ENCODE data around the gene VILL. TPM values are rescaled to one million over a fixed set of nuclear protein-coding genes. Genes with fewer than 3 reads are reported as not detected.
A peak's percentile ranks its signal among the peaks of the same experiment; 100 is the strongest.
"Not testable (repeated sequence)": the region's sequence is repeated elsewhere in the genome, so short reads cannot be mapped to it uniquely, and the experiment has no call there.

Gene VILL
- total RNA-seq, 2 experiments from 2014 or later: 14.4 to 15.0 TPM

DNA sequence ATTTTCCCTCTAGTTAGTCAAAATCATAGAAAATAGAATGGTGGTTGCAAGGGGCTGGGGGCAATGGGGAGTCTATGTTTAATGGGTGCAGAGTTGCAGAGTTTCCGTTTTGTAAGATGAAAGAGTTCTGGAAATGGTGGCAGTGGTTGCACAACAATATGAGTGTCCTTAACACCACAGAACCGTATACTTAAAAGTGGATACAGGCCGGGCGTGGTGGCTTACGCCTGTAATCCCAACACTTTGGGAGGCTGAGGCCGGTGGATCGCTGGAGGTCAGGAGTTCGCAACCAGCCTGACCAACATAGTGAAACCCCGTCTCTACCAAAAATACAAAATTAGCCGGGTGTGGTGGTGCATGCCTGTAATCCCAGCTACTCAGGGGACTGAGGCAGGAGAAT, 2.2 kb upstream of the VILL start:
- not testable (repeated sequence) for H3K36me3 Mint-ChIP-seq, H3K4me3 Mint-ChIP-seq, DNase-seq, H3K9me3 Mint-ChIP-seq, H3K27ac Mint-ChIP-seq, H3K27me3 Mint-ChIP-seq, H3K4me1 Mint-ChIP-seq

DNA sequence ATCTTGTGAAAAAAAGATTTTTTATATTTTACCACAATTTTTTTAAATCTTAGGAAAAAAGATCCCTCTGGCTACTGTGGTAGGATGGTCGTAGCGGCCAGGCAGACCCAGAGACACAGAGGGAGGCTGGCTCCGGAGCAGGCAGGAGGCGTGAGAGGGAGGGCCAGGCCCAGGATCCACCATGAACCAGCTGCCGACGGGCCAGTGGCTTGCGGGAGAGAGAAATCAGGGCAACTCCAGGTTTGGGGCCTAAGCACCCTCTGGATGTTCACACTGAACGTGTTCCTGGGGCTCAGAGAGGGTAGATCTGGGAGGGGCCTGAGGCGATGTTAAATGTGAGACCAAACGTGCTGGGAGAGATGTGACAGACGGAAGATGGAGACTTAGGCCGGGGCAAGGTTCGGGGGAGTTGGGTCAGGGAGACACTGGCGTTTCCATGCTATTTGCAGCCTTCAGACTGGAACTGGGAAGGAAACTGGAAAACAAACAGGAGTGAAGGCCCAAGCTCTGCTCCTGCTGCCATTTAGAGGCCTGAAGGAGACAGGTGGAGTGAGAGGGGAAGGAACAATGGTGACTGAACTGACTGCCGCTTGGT, 1.6 kb upstream of the VILL start:
- H3K9me3 Mint-ChIP-seq: no peaks in the 10 kb centered on the region
- no peak for DNase-seq
- no peak overlapping the region for H3K27ac Mint-ChIP-seq

DNA sequence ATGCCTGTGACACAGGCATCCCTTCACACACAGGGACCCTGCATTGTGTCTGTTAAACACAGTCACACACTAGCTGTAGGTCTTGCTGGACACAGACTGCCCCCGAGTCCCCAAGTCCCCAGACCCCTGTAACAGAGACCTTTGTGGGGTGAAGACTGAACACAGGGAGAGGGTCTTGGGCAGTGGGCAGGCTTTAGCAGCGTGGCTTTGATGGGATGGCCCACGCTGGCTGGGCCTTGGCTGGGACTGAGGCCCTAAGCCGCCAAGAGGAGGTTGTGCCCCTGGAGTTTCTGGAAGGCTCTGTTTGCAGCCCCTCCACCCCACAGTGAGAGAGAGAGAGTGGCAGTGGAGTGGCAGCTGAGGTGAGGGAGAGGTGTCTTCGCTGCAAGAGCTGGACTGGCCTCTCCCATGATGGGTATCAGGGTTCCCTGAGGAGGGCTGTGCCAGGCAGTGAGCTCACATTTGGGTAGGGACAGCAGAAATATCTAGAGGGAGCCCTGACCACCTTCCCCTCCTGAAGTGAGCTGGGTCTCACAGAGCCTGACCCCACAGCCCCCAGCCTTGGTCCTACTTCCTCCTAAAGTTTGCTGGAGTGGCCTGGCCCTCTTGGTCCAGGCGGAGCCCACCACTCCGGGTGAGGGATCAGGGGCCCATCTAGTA, 635 bp upstream of the VILL start:
- H3K36me3 Mint-ChIP-seq: no peaks in the 10 kb centered on the region
- H3K4me1 Mint-ChIP-seq: peaks cover 11% of the 10 kb centered on the region
- H3K27ac Mint-ChIP-seq: no peak overlapping the region
- no peak for DNase-seq
- H3K27me3 Mint-ChIP-seq: no peaks in the 10 kb centered on the region
- no peak overlapping the region for H3K4me3 Mint-ChIP-seq
- H3K9me3 Mint-ChIP-seq: no peaks in the 10 kb centered on the region

More for the DNA sequence above, 1.6 kb upstream of the VILL start:
- Mint-ChIP-seq H3K4me1 (peaks cover 9% of the 10 kb centered on the region), H3K36me3 (no peaks in the 10 kb centered on the region), H3K4me3 (no peak overlapping the region), H3K27me3 (no peaks in the 10 kb centered on the region)

DNA sequence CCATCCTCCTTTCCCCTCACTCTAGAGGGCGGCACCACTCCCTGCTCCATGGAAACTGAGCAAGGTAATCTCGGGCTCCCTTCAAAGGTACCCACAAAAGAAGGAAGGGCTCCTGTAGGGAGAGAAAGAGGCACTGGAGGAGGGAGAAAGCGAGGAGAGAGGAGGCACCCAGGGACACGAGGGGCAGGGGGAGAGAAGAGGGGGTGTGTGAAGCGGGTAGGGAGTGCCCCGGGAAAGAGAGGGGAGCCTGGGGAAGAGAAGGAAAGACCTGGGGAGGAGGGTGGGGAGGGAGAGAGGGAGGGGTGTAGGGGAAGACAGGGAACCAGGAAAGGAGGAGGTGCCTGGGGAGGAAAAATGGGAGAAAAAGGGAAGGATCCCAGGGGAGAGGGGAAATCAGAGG, 523 bp downstream of the VILL start:
- no peaks in the 10 kb centered on the region for H3K27me3 Mint-ChIP-seq
- H3K4me3 Mint-ChIP-seq: no peak overlapping the region
- no peak for DNase-seq
- no peak overlapping the region for H3K27ac Mint-ChIP-seq
- H3K36me3 Mint-ChIP-seq: peaks cover 9% of the 10 kb centered on the region
- no peaks in the 10 kb centered on the region for H3K9me3 Mint-ChIP-seq
- H3K4me1 Mint-ChIP-seq: peaks cover 21% of the 10 kb centered on the region

DNA sequence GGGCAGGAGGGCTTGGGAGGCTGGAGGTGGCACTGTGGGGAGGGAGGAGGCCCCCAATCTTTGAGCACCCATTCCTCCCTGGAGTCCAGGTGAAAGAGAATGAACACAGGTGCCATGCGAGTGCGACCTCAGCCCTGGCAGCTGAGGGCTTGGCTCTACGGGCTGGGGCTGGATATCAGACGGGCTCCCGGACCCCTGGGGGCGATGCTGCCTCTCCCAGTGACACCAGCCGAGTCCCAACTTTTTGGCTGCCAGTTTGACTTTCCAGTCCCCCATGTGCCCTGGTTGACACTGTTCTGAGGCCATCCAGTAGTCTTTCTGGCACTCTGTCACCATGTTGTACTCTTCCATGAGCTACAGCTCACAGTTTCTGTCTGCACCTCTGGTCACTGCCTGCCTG, 1.2 kb downstream of the VILL start:
- Mint-ChIP-seq H3K36me3 (peaks cover 16% of the 10 kb centered on the region), H3K4me1 (peaks cover 28% of the 10 kb centered on the region), H3K27me3 (no peaks in the 10 kb centered on the region), H3K27ac (no peak overlapping the region), H3K9me3 (no peaks in the 10 kb centered on the region), H3K4me3 (no peak overlapping the region)
- DNase-seq: no peak

DNA sequence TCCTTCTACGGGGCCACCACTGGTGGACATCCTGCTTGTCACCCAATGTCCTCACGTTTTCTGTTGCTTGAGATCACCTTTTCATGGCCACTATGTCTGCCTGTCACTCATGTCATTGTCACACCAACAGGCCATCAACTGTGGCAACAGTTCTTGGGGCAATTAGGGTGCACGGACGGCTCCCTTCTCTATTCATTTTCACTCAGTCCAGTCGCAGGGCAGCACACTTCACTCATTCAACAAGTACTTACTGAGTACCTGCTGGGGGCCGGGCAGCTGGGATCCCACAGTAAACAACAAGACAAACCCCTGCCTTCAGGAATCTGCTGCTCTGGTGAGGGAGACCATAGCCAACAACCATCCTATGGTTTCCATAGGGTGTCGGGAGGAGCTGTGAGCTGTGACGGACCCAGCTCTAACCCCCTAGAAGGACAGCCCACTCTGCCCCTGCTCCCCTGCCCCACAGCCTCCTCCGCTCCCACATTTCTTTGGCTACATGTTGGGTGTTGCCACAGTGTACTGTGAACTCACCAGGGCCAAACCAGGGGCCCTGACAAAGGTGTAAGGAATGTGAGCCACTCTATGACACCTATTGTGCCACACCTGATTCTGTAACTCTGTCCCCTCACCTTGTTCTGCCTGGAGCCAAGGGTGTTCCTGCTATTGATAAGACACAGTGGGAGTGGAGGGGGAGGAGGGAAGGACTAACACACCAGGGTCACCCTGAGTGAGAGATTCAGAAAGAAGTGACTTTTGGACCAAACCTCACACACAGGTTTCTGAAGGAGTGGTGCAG, 1.9 kb downstream of the VILL start:
- no peaks in the 10 kb centered on the region for H3K27me3 Mint-ChIP-seq
- no peak for DNase-seq
- peaks cover 32% of the 10 kb centered on the region for H3K4me1 Mint-ChIP-seq
- peaks cover 21% of the 10 kb centered on the region for H3K36me3 Mint-ChIP-seq
- H3K9me3 Mint-ChIP-seq: no peaks in the 10 kb centered on the region
- H3K4me3 Mint-ChIP-seq: no peak overlapping the region
- no peak overlapping the region for H3K27ac Mint-ChIP-seq

DNA sequence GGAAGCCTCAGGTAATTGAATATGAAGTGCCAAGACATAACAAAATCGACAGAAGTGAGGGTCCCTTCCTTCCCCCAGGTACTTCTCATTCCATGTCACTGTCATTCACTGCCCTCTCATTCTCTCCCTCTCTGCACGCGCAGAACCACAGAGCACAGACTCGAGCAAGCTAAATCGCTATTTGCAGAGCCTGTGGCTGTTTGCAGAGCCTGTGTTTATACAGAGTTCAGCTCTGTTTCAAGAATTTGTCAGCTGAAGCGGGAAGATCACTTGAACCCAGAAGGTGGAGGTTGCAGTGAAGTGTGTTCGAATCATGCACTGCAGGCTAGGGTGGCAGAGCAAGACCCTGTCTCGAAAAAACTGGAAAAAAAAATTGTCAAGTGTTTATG, 2.5 kb downstream of the VILL start:
- Mint-ChIP-seq H3K27ac (no peak overlapping the region), H3K36me3 (peaks cover 21% of the 10 kb centered on the region), H3K4me3 (peak overlapping the region; percentile 93), H3K27me3 (no peaks in the 10 kb centered on the region), H3K4me1 (peaks cover 37% of the 10 kb centered on the region), H3K9me3 (no peaks in the 10 kb centered on the region)
- no peak for DNase-seq

DNA sequence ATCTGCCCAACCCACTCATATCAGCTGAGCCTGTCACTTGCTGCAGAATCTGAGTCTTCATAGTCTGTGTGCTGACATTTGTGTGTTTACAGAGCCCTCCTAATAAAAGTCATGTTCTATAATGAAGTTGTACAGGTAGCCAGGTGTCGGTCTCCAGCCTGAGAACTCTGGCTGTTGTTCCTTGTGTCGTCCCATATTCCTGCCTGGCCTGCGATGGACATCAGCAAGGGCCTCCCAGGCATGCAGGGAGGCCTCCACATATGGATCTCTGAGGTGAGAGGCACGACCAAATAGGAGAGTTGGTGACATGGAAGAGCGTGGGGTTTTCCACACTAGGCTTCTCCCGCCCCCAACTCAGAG, 2.9 kb downstream of the VILL start:
- H3K9me3 Mint-ChIP-seq: no peaks in the 10 kb centered on the region
- peak overlapping the region; percentile 95 for H3K27ac Mint-ChIP-seq
- no peak for DNase-seq
- peak overlapping the region; percentile 93 for H3K4me3 Mint-ChIP-seq
- no peaks in the 10 kb centered on the region for H3K27me3 Mint-ChIP-seq
- peaks cover 40% of the 10 kb centered on the region for H3K4me1 Mint-ChIP-seq
- peaks cover 21% of the 10 kb centered on the region for H3K36me3 Mint-ChIP-seq

DNA sequence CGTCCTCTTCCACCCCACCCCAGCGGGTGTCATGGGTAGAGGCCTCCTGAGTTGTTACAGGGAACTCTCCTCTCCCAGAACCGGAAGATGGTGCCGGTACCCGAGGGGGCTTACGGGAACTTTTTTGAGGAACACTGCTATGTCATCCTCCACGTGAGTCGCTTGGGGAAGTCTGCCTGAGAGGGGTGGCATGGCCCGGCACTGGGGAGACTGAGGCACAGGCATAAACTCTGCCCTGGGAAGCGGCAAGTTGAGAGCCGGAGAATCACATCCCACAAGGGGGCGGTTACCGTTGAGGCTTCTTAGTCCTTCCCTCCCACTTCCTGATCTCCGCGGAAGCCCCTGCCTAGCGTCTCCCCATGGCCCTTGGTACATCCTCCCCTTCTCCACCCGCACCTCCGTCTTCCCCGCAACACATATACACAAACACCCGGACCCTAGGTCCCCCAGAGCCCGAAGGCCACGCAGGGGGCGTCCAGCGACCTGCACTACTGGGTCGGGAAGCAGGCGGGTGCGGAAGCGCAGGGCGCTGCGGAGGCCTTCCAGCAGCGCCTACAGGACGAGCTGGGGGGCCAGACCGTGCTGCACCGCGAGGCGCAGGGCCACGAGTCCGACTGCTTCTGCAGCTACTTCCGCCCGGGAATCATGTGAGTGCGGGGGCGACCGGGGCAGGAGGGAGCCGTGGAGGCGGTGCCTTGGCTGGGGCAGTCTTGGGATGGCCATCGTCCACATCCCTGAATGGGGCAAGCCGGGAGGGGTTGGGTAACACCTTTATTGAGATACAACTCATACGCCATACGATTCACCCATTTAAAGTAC, 3.4 kb downstream of the VILL start:
- Mint-ChIP-seq H3K9me3 (no peaks in the 10 kb centered on the region), H3K4me1 (peaks cover 45% of the 10 kb centered on the region), H3K36me3 (peaks cover 21% of the 10 kb centered on the region), H3K4me3 (peak overlapping the region; percentile 93), H3K27me3 (no peaks in the 10 kb centered on the region), H3K27ac (peak overlapping the region; percentile 95)
- DNase-seq: peak; percentile 85

DNA sequence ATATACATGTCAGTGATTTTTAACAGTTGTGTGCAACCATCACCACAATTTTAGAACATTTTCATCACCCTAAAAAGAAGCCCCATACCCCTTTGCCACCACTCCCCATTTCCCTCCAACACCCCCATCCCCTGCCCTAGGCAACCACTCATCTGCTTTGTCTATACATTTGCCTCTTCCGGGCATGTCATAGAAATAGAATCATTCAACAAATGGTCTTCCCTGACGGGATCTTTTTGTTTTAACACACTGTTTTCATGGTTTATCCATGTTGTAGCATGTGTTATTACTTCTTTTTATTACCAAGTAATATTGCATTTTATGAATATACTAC, 4.0 kb downstream of the VILL start:
- Mint-ChIP-seq H3K4me3 (peak overlapping the region; percentile 93), H3K27me3 (no peaks in the 10 kb centered on the region), H3K36me3 (peaks cover 26% of the 10 kb centered on the region), H3K27ac (peak overlapping the region; percentile 95), H3K4me1 (peaks cover 51% of the 10 kb centered on the region), H3K9me3 (no peaks in the 10 kb centered on the region)
- DNase-seq: no peak

DNA sequence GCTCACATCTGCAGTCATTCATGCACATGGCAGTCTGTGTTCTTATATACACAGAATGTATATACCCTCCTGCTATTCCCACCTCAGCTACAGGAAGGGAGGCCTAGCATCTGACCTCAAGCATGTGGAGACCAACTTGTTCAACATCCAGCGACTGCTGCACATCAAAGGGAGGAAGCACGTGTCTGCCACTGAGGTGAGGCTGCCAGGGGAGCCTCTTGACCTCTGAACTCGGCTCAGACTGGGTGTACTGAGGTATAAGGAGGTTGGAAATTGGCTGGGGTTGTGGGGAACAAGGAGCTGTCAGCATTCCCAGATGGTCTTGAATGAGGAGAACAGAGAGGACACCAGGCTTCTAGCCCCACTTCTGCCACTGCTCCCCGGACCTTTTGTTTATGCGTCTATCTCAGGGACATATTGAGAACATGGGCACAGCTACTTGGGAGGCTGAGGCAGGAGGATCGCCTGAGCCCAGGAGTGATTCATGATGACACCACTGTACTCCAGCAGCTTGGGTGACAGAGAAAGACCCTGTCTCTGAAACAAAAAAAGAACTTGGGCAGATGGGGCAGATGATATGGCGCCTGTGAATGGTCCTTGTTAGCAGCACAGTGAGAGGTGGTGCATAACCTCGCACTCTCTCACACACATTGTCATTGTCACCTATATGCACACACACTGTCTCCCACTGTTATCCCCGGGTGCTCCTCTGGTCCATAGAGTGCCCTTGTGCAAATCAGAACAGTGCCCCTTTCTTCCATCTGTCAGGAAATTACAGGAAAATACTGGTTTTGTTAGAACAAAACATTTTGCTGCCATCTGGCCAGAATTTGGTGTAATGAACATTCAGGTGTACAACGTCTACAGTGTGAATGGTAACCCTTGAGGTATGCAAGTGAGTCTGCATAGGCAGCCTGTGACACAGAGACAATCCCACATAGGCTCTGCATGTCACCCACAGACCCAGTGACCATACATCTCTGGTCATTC, 5.4 kb downstream of the VILL start:
- H3K4me1 Mint-ChIP-seq: peaks cover 51% of the 10 kb centered on the region
- peak overlapping the region; percentile 93 for H3K4me3 Mint-ChIP-seq
- no peak for DNase-seq
- no peaks in the 10 kb centered on the region for H3K27me3 Mint-ChIP-seq
- peak overlapping the region; percentile 95 for H3K27ac Mint-ChIP-seq
- peaks cover 31% of the 10 kb centered on the region for H3K36me3 Mint-ChIP-seq
- H3K9me3 Mint-ChIP-seq: no peaks in the 10 kb centered on the region

DNA sequence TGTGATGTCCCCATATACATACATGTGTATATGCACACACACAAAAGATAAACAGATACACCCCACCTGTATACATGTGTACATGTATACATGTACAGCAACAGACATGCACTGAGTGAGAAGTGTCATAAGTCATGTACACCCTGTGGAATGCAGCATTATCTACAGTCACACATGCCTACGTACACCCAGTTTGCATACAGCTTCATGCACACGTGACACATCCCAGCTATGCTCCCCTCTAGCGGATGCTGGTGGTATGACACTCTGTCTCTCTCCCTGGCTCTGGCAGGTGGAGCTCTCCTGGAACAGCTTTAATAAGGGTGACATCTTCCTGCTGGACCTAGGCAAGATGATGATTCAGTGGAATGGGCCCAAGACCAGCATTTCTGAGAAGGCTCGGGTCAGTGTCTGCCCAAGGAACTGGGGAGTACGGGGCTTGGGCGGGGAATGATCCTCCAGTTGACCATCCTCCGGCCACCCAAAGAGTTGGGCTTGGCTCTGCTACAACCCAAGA, 6.3 kb downstream of the VILL start:
- Mint-ChIP-seq H3K27me3 (no peaks in the 10 kb centered on the region), H3K9me3 (no peaks in the 10 kb centered on the region), H3K4me1 (peaks cover 51% of the 10 kb centered on the region), H3K27ac (peak overlapping the region; percentile 95), H3K4me3 (no peak overlapping the region), H3K36me3 (peaks cover 31% of the 10 kb centered on the region)
- peak; percentile 84 for DNase-seq

DNA sequence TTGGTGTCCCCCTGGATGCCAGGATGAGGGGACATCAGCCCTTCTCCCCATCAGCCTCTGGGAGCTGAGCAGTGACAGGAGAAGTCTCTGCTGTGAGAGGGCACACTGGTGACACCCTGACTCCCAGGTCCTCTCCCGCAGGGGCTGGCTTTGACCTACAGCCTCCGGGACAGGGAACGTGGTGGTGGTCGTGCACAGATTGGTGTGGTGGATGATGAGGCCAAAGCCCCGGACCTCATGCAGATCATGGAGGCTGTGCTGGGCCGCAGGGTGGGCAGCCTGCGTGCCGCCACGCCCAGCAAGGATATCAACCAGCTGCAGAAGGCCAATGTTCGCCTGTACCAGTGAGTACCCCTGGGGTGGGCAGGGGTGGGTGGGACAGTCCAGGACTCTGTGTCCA, 6.8 kb downstream of the VILL start:
- Mint-ChIP-seq H3K4me3 (no peak overlapping the region), H3K9me3 (no peaks in the 10 kb centered on the region), H3K27me3 (no peaks in the 10 kb centered on the region), H3K36me3 (peaks cover 31% of the 10 kb centered on the region), H3K4me1 (peaks cover 51% of the 10 kb centered on the region), H3K27ac (peak overlapping the region; percentile 56)
- DNase-seq: no peak

DNA sequence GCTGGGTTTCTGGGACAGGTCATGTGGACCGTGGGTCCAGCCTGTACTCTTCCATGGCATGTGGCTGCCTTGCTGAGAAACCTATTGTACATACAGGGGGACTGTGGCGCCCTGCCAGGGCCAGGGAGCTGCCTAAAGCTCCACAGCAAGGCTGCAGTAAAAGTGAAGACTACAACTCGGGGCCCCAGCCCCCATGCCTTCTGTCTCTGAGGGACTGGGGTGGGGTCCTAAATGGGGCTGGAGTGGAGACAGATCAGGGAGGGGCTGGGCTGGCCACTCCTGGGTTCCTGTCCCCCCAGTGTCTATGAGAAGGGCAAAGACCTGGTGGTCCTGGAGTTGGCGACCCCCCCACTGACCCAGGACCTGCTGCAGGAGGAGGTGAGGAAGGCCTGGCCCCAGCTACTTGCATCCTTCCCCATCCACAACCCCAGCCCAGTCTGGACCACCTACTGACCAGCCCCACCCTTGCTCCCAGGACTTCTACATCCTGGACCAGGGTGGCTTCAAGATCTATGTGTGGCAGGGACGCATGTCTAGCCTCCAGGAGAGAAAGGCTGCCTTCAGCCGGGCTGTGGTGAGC, 7.3 kb downstream of the VILL start:
- no peaks in the 10 kb centered on the region for H3K27me3 Mint-ChIP-seq
- no peaks in the 10 kb centered on the region for H3K9me3 Mint-ChIP-seq
- peaks cover 32% of the 10 kb centered on the region for H3K36me3 Mint-ChIP-seq
- peak overlapping the region; percentile 97 for H3K27ac Mint-ChIP-seq
- peaks cover 51% of the 10 kb centered on the region for H3K4me1 Mint-ChIP-seq
- no peak for DNase-seq
- H3K4me3 Mint-ChIP-seq: peak overlapping the region; percentile 85

Data from activated naive CD8-positive, alpha-beta T cell treated with anti-CD3 and anti-CD28 coated beads for 36 hours (primary cell).